ENCODE results near the gene TARS2. TPM values are rescaled to one million over a fixed set of nuclear protein-coding genes. Genes with fewer than 3 reads are reported as not detected.

Gene TARS2
- total RNA-seq, 6 experiments from 2014 or later: 16.1 to 32.1 (median 22.4) TPM

DNA sequence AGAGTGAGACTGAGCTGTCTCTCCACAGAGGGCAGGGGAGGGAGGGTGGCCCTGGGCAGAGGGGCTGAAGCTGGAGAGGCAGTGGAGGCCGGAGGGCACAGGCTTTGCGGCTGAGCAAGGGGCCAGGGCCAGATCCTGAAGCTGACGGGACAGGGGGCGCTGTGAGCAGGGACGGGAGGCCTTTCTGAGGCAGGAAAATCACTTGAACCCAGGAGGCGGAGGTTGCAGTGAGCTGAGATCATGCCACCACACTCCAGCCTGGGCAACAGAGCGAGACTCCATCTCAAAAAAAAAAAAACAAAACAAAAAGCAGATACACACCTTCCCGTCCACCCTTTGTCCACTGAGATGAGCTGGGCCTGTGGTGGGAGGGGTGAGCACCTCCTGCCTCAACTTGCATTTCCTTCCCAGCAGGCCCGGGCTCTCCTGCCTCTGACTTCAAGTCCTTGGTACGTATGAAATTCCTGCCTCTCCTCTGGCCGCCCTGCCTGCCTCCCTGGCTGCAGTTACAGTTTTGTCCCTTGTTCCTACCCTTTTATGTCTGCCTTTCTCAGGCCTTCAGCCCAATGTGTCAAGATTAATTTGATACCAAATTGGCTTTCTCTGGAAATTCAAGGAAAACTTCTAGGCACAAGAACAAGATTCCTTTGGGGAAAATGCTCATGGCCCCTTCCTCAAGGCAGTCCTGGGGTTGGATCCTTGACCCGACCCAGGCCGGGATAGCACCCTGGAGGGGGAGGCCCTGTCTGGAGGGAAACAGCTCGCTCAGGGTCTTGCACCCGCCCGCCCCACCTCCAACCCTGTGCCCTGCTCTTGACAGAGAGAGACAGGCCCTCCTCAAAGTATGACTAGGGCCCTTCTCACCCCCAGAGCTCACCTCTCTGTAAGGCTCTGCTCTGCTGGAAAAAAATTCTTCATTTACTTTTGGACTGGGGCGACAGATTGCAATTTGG lies 50.8 kb downstream of the TARS2 start:
- Histone ChIP-seq H3K27me3 (no peaks in the 10 kb centered on the region), H3K27ac (no peak overlapping the region), H3K4me3 (no peak overlapping the region), H3K9me3 (no peaks in the 10 kb centered on the region), H3K36me3 (no peaks in the 10 kb centered on the region), H3K4me1 (peaks cover 0 to 2% (median under 1%) of the 10 kb centered on the region in 4 donors)
- ATAC-seq (peak in 1 of 4 donors; percentile 35), DNase-seq (peak in 1 of 3 donors; percentile 40)
- TF ChIP-seq, protein P1, sequence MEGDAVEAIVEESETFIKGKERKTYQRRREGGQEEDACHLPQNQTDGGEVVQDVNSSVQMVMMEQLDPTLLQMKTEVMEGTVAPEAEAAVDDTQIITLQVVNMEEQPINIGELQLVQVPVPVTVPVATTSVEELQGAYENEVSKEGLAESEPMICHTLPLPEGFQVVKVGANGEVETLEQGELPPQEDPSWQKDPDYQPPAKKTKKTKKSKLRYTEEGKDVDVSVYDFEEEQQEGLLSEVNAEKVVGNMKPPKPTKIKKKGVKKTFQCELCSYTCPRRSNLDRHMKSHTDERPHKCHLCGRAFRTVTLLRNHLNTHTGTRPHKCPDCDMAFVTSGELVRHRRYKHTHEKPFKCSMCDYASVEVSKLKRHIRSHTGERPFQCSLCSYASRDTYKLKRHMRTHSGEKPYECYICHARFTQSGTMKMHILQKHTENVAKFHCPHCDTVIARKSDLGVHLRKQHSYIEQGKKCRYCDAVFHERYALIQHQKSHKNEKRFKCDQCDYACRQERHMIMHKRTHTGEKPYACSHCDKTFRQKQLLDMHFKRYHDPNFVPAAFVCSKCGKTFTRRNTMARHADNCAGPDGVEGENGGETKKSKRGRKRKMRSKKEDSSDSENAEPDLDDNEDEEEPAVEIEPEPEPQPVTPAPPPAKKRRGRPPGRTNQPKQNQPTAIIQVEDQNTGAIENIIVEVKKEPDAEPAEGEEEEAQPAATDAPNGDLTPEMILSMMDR (IDR thresholded peaks at IDR 0.05): no peak
- TF ChIP-seq POLR2A (IDR thresholded peaks at IDR 0.05): no peak
- 73% methylated on average over 8 of the region's 17 CpGs for WGBS (ENCODE audit: insufficient coverage, low coverage, low lambda C conversion rate, missing lambda C conversion rate)
- intact Hi-C loops (cut with DNase I): loop anchor here in 1 of 2 donors (10.0 kb wide), 1 partner anchor 73 kb away; no protein-coding TSS in a partner anchor

GRCh38 chr1:150543500-150544143 lies 56.4 kb downstream of the TARS2 start:
- H3K4me1 ChIP-seq: peaks cover 0 to 17% (median 0%) of the 10 kb centered on the region in 4 donors
- no peaks in the 10 kb centered on the region for H3K9me3 ChIP-seq
- DNase-seq: peak; percentile 55 to 76 (median 72)
- no peaks in the 10 kb centered on the region for H3K27me3 ChIP-seq
- 51% methylated on average over 13 of the region's 13 CpGs for WGBS (ENCODE audit: insufficient coverage, low coverage, low lambda C conversion rate, missing lambda C conversion rate)
- H3K4me3 ChIP-seq: peak overlapping the region in 1 of 3 donors; percentile 12
- intact Hi-C loops (cut with DNase I): no loop called here
- H3K36me3 ChIP-seq: no peaks in the 10 kb centered on the region
- H3K27ac ChIP-seq: peak overlapping the region in 2 of 3 donors; percentile 66 to 69
- TF ChIP-seq, protein P1 (IDR thresholded peaks at IDR 0.05): no peak
- TF ChIP-seq POLR2A (IDR thresholded peaks at IDR 0.05): no peak
- ATAC-seq: peak; percentile 70 to 87 (median 82)

DNA sequence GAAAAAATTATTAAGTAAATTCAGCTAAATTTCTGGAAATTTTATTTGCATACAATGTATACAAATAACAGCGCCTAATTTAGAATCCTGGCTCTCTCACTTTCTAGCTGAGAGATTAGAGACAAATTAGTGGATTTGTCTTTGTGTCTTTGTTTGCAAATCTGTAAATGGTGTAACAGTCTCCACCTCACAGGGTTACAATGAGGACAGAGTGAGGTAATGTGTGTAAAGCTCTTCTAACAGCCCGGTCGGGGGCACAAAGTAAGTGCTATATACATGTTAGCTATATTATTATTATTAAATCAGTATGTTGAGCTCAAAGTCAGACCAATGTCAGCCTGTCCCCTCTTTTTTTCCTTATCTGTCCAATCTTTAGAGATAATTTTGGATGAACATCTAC lies 57.0 kb downstream of the TARS2 start:
- H3K27me3 ChIP-seq: no peaks in the 10 kb centered on the region
- H3K27ac ChIP-seq: peak overlapping the region; percentile 40 to 69 (median 66)
- peak overlapping the region in 1 of 3 donors; percentile 12 for H3K4me3 ChIP-seq
- 29% methylated on average over 3 of the region's 3 CpGs for WGBS (ENCODE audit: insufficient coverage, low coverage, low lambda C conversion rate, missing lambda C conversion rate)
- DNase-seq (no peak), ATAC-seq (peak; percentile 61 to 65 (median 64))
- intact Hi-C loops (cut with DNase I): no loop called here
- peaks cover 0 to 17% (median 0%) of the 10 kb centered on the region in 4 donors for H3K4me1 ChIP-seq
- H3K9me3 ChIP-seq: no peaks in the 10 kb centered on the region
- TF ChIP-seq, protein P1 (IDR thresholded peaks at IDR 0.05): no peak
- TF ChIP-seq POLR2A (IDR thresholded peaks at IDR 0.05): no peak
- H3K36me3 ChIP-seq: no peaks in the 10 kb centered on the region

- ATAC-seq: no peak
- no peak overlapping the region for H3K4me3 ChIP-seq
- no peak for TF ChIP-seq POLR2A (IDR thresholded peaks at IDR 0.05)
- TF ChIP-seq, protein P1 (IDR thresholded peaks at IDR 0.05): no peak
- H3K27ac ChIP-seq: no peak overlapping the region
- no peak for DNase-seq
- intact Hi-C loops (cut with DNase I): no loop called here
- H3K9me3 ChIP-seq: no peaks in the 10 kb centered on the region
- WGBS (ENCODE audit: insufficient coverage, low coverage, low lambda C conversion rate, missing lambda C conversion rate): 86% methylated on average over 6 of the region's 6 CpGs
- no peaks in the 10 kb centered on the region for H3K27me3 ChIP-seq
- peaks cover 0 to 24% (median 0%) of the 10 kb centered on the region in 4 donors for H3K4me1 ChIP-seq
- no peaks in the 10 kb centered on the region for H3K36me3 ChIP-seq
Observed at GRCh38 chr1:150545486-150546032, 58.3 kb downstream of the TARS2 start.
